Globus pallidus (tissue), 1 donor: ENCODE measurements around the gene CCDC88B.
"Not testable (repeated sequence)": the region's sequence is repeated elsewhere in the genome, so short reads cannot be mapped to it uniquely, and the experiment has no call there.

Experiments
- DNase-seq: peaks from one replicate; pipeline ENCODE4 v3.0.0-alpha.2; 2015; ENCODE audit warnings: low spot score

CCDC88B gene

GRCh38 chr11:64304316-64305072 lies 35.5 kb upstream of the CCDC88B start:
- DNase-seq = peak; percentile 88

- DNase-seq = peak; percentile 98
Observed at GRCh38 chr11:64305075-64305690, 34.8 kb upstream of the CCDC88B start, which contains the start of gene ESRRA. Gene ESRRA (plus strand): TSS chr11:64305524. CDS start chr11:64307180, 1,656 bp downstream.

- DNase-seq = peak; percentile 69
Observed at GRCh38 chr11:64305691-64306562, 34.1 kb upstream of the CCDC88B start.

- no peak for DNase-seq
Observed at GRCh38 chr11:64306563-64306875, 33.5 kb upstream of the CCDC88B start.

- peak; percentile 31 for DNase-seq
Observed at GRCh38 chr11:64306876-64307622, 33.0 kb upstream of the CCDC88B start.

- DNase-seq = not testable (repeated sequence)
Observed at GRCh38 chr11:64307795-64308194, 32.2 kb upstream of the CCDC88B start.

GRCh38 chr11:64312947-64313346 lies 27.1 kb upstream of the CCDC88B start:
- no peak for DNase-seq

GRCh38 chr11:64313491-64314145 lies 26.4 kb upstream of the CCDC88B start:
- DNase-seq = peak; percentile 54

GRCh38 chr11:64314146-64314804 lies 25.7 kb upstream of the CCDC88B start:
- DNase-seq = no peak

GRCh38 chr11:64314805-64315561 lies 25.0 kb upstream of the CCDC88B start:
- DNase-seq = no peak

GRCh38 chr11:64315667-64316526 lies 24.1 kb upstream of the CCDC88B start:
- not testable (repeated sequence) for DNase-seq

- no peak for DNase-seq
Observed at GRCh38 chr11:64316672-64317324, 23.2 kb upstream of the CCDC88B start.

GRCh38 chr11:64317325-64317960 lies 22.6 kb upstream of the CCDC88B start, which contains the start of gene TRMT112:
Gene TRMT112 (minus strand): TSS chr11:64317559. CDS start chr11:64317526, 33 bp downstream.
- DNase-seq = peak; percentile 97

- peak; percentile 99 for DNase-seq
Observed at GRCh38 chr11:64317961-64318765, 21.8 kb upstream of the CCDC88B start, which contains the start of gene PRDX5. Gene PRDX5 (plus strand): TSS chr11:64318121. CDS start chr11:64318216, 95 bp downstream.

GRCh38 chr11:64318766-64319761 lies 20.9 kb upstream of the CCDC88B start:
- DNase-seq = no peak

GRCh38 chr11:64320556-64320955 lies 19.4 kb upstream of the CCDC88B start:
- DNase-seq = no peak
